ENCODE measurements around the gene RNF208.
A peak's percentile ranks its signal among the peaks of the same experiment; 100 is the strongest.

RNF208 gene

DNA sequence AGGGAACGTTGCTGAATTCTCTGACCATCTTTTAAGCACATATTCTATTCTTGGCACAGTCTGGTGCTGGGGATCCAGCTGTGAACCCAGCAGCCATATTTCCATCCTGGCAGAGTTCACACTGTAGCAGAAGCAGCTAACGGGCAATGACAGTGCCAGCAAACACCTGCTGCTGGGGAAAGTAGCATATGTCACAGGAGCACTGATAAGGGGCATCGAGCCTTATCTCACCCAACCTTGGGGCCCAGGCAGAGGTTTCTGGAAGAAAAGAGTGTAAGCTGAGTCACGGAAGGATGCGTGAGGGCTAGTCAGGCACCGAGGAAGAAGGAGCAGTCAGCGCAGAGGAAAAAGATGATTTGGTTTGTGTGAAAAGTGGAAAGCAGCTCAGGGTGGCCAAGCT, 15.4 kb downstream of the RNF208 start:
- H3K9me3 ChIP-seq (ENCODE audit: low read length), result no peaks in the 10 kb centered on the region
- H3F3A ChIP-seq (ENCODE audit: insufficient read depth, low read length), result no peaks in the 10 kb centered on the region
- peak overlapping the region; percentile 98 for H3K4me2 ChIP-seq (ENCODE audit: low read length)
- H3K4me1 ChIP-seq (ENCODE audit: insufficient read depth, low read length, severe bottlenecking), result peaks cover 49% of the 10 kb centered on the region
- H3K9ac ChIP-seq (ENCODE audit: low read length), result peak overlapping the region; percentile 91
- peaks cover 15% of the 10 kb centered on the region for H3K36me3 ChIP-seq (ENCODE audit: insufficient read depth, low read length)
- H3K27me3 ChIP-seq (ENCODE audit: insufficient read depth, low read length), result no peaks in the 10 kb centered on the region
- H3K4me3 ChIP-seq (ENCODE audit: low read depth, low read length, poor library complexity, severe bottlenecking), result peak overlapping the region; percentile 88
- TF ChIP-seq EZH2 (IDR thresholded peaks at IDR 0.05; ENCODE audit: borderline replicate concordance, low read length), result no peak
- TF ChIP-seq, protein P1, sequence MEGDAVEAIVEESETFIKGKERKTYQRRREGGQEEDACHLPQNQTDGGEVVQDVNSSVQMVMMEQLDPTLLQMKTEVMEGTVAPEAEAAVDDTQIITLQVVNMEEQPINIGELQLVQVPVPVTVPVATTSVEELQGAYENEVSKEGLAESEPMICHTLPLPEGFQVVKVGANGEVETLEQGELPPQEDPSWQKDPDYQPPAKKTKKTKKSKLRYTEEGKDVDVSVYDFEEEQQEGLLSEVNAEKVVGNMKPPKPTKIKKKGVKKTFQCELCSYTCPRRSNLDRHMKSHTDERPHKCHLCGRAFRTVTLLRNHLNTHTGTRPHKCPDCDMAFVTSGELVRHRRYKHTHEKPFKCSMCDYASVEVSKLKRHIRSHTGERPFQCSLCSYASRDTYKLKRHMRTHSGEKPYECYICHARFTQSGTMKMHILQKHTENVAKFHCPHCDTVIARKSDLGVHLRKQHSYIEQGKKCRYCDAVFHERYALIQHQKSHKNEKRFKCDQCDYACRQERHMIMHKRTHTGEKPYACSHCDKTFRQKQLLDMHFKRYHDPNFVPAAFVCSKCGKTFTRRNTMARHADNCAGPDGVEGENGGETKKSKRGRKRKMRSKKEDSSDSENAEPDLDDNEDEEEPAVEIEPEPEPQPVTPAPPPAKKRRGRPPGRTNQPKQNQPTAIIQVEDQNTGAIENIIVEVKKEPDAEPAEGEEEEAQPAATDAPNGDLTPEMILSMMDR (IDR thresholded peaks at IDR 0.05; ENCODE audit: low read length), result no peak
- no peak overlapping the region for H3K27ac ChIP-seq (ENCODE audit: low read depth, low read length, poor library complexity, severe bottlenecking)
- H3K9me2 ChIP-seq (ENCODE audit: low read depth, low read length), result no peaks in the 10 kb centered on the region
- H4K20me1 ChIP-seq (ENCODE audit: insufficient read depth, low read length), result no peaks in the 10 kb centered on the region
- H2AFZ ChIP-seq (ENCODE audit: low read length), result no peak overlapping the region
- H3K79me2 ChIP-seq (ENCODE audit: insufficient read depth, low read length), result peaks cover 21% of the 10 kb centered on the region

- Histone ChIP-seq H3K79me2 (ENCODE audit: insufficient read depth, low read length) (peaks cover 21% of the 10 kb centered on the region), H3K4me2 (ENCODE audit: low read length) (peak within 1 kb of the TSS; percentile 98), H3K9me3 (ENCODE audit: low read length) (no peaks in the 10 kb centered on the region), H3K4me1 (ENCODE audit: insufficient read depth, low read length, severe bottlenecking) (peaks cover 54% of the 10 kb centered on the region), H3K4me3 (ENCODE audit: low read depth, low read length, poor library complexity, severe bottlenecking) (peak within 1 kb of the TSS; percentile 88), H4K20me1 (ENCODE audit: insufficient read depth, low read length) (no peaks in the 10 kb centered on the region), H3K27me3 (ENCODE audit: insufficient read depth, low read length) (no peaks in the 10 kb centered on the region), H3K36me3 (ENCODE audit: insufficient read depth, low read length) (peaks cover 15% of the 10 kb centered on the region), H3K9ac (ENCODE audit: low read length) (peak within 1 kb of the TSS; percentile 91), H3F3A (ENCODE audit: insufficient read depth, low read length) (no peaks in the 10 kb centered on the region), H2AFZ (ENCODE audit: low read length) (no peak within 1 kb of the TSS), H3K27ac (ENCODE audit: low read depth, low read length, poor library complexity, severe bottlenecking) (peak within 1 kb of the TSS; percentile 43), H3K9me2 (ENCODE audit: low read depth, low read length) (no peaks in the 10 kb centered on the region)
- TF ChIP-seq, protein P1 (IDR thresholded peaks at IDR 0.05; ENCODE audit: low read length), result no peak
- no peak for TF ChIP-seq EZH2 (IDR thresholded peaks at IDR 0.05; ENCODE audit: borderline replicate concordance, low read length)
These were observed 16.6 kb downstream of the RNF208 start, which contains the start of the genes NDOR1 and TMEM203 for GRCh38 chr9:137205126-137206069. NDOR1 (plus strand) TSS chr9:137205700; CDS start chr9:137205778, 78 bp downstream. TMEM203 (minus strand) TSS chr9:137205648; CDS start chr9:137205414, 234 bp downstream.

GRCh38 chr9:137204731-137205125, 17.3 kb downstream of the RNF208 start:
- Histone ChIP-seq H3K27ac (ENCODE audit: low read depth, low read length, poor library complexity, severe bottlenecking) (peak overlapping the region; percentile 43), H3F3A (ENCODE audit: insufficient read depth, low read length) (no peaks in the 10 kb centered on the region), H3K27me3 (ENCODE audit: insufficient read depth, low read length) (no peaks in the 10 kb centered on the region; the same call in 1 of the 2 replicates), H3K9me3 (ENCODE audit: low read length) (no peaks in the 10 kb centered on the region), H4K20me1 (ENCODE audit: insufficient read depth, low read length) (no peaks in the 10 kb centered on the region), H3K9ac (ENCODE audit: low read length) (peak overlapping the region; percentile 91), H3K4me1 (ENCODE audit: insufficient read depth, low read length, severe bottlenecking) (peaks cover 56% of the 10 kb centered on the region), H2AFZ (ENCODE audit: low read length) (no peak overlapping the region), H3K9me2 (ENCODE audit: low read depth, low read length) (no peaks in the 10 kb centered on the region), H3K79me2 (ENCODE audit: insufficient read depth, low read length) (peaks cover 21% of the 10 kb centered on the region), H3K36me3 (ENCODE audit: insufficient read depth, low read length) (peaks cover 9% of the 10 kb centered on the region), H3K4me2 (ENCODE audit: low read length) (peak overlapping the region; percentile 98), H3K4me3 (ENCODE audit: low read depth, low read length, poor library complexity, severe bottlenecking) (peak overlapping the region; percentile 88)
- no peak for TF ChIP-seq EZH2 (IDR thresholded peaks at IDR 0.05; ENCODE audit: borderline replicate concordance, low read length)
- TF ChIP-seq, protein P1 (IDR thresholded peaks at IDR 0.05; ENCODE audit: low read length), result no peak
